GM10248 (cell line): ENCODE results near the gene OSER1.

Experiments
- CTCF ChIA-PET: fragments of 300-600 bp; sonication (Branson Sonifier 250); formaldehyde crosslinking; extraction: SDS; loops from one replicate; lab custom pipeline; 2021; ENCODE audit warnings: antibody characterized with exemption; lab: Yijun Ruan, JAX
- POLR2A ChIA-PET: fragments of 350-650 bp; sonication (Branson Sonifier 250); formaldehyde crosslinking; extraction: SDS; loops from one replicate; lab custom pipeline; 2020; ENCODE audit warnings: antibody characterized with exemption; lab: Yijun Ruan, JAX
- DNase-seq: peaks from one replicate; pipeline ENCODE4 v3.0.0; 2012; ENCODE audit errors: extremely low spot score
- CTCF ChIP-seq: IDR thresholded peaks from 2 replicates; pipeline ENCODE4 v1.5.1; 2012; ENCODE audit warnings: mild to moderate bottlenecking, low read depth; ENCODE audit errors: extremely low read depth, missing control alignments, control extremely low read depth

Gene OSER1

GRCh38 chr20:44187772-44188709, 22.5 kb downstream of the OSER1 start:
- no peak for DNase-seq
- ChIA-PET CTCF (interaction anchor here (1.0 to 7.0 kb wide), 13 partner anchors 7 to 739 kb away, joined by 3 to 205 read pairs (median 4); partner anchors contain the start of gene FITM2), POLR2A (no interaction called here)
- no peak for TF ChIP-seq CTCF

GRCh38 chr20:44187054-44187771, 23.4 kb downstream of the OSER1 start, which contains the start of gene JPH2:
Gene JPH2 (minus strand): TSS chr20:44187188. CDS start chr20:44186705, 483 bp downstream.
- CTCF ChIA-PET = interaction anchor here (1.1 to 7.0 kb wide), 6 partner anchors 11 to 738 kb away, joined by 3 to 205 read pairs (median 4); no protein-coding TSS in a partner anchor
- no peak for DNase-seq
- POLR2A ChIA-PET = no interaction called here
- TF ChIP-seq CTCF = no peak

GRCh38 chr20:44186674-44187053, 23.9 kb downstream of the OSER1 start:
- no peak for TF ChIP-seq CTCF
- no peak for DNase-seq
- ChIA-PET CTCF (interaction anchor here (7.0 kb wide), 1 partner anchor 70 kb away, joined by 205 read pairs; no protein-coding TSS in a partner anchor), POLR2A (no interaction called here)

GRCh38 chr20:44186201-44186600, 24.4 kb downstream of the OSER1 start:
- ChIA-PET POLR2A (no interaction called here), CTCF (interaction anchor here (2.0 kb wide), 1 partner anchor 70 kb away, joined by 9 read pairs; no protein-coding TSS in a partner anchor)
- DNase-seq = no peak
- TF ChIP-seq CTCF = no peak

- DNase-seq = no peak
- ChIA-PET CTCF (interaction anchor here (1.0 to 2.0 kb wide), 3 partner anchors 10 to 91 kb away, joined by 3 to 9 read pairs (median 3); no protein-coding TSS in a partner anchor), POLR2A (no interaction called here)
- no peak for TF ChIP-seq CTCF
Measured at GRCh38 chr20:44185574-44185973, 25.0 kb downstream of the OSER1 start.

GRCh38 chr20:44183282-44183681, 27.3 kb downstream of the OSER1 start:
- POLR2A ChIA-PET = no interaction called here
- CTCF ChIA-PET = interaction anchor here (1.5 to 1.8 kb wide), 2 partner anchors 20 to 66 kb away, joined by 3 to 4 read pairs; no protein-coding TSS in a partner anchor
- no peak for TF ChIP-seq CTCF
- no peak for DNase-seq
